Measurements from ENCODE around the gene IFNLR1. TPM values are rescaled to one million over a fixed set of nuclear protein-coding genes. Genes with fewer than 3 reads are reported as not detected.
"Not testable (repeated sequence)": the region's sequence is repeated elsewhere in the genome, so short reads cannot be mapped to it uniquely, and the experiment has no call there.

IFNLR1 gene
- polyA plus RNA-seq, 6 donors from 2014 or later = 7.4 to 17.2 (median 12.7) TPM

- H3K9me3 Mint-ChIP-seq = peaks cover 0 to 11% (median 4%) of the 10 kb centered on the region in 7 donors
- H3K27ac Mint-ChIP-seq = no peak overlapping the region
- no peak for ATAC-seq (ENCODE audit: low read depth in 2 of 2)
- H3K4me1 Mint-ChIP-seq = peaks cover 0 to 6% (median 0%) of the 10 kb centered on the region in 3 donors
- DNase-seq = no peak
- peaks cover 24 to 66% (median 51%) of the 10 kb centered on the region in 3 donors for H3K27me3 Mint-ChIP-seq
- peaks cover 0 to 14% of the 10 kb centered on the region in 2 donors for H3K36me3 Mint-ChIP-seq
- no peak overlapping the region for H3K4me3 Mint-ChIP-seq
Observed at GRCh38 chr1:24216276-24217074, 29.4 kb upstream of the IFNLR1 start.

- ATAC-seq (ENCODE audit: low read depth in 2 of 2) (no peak), DNase-seq (no peak)
- Mint-ChIP-seq H3K9me3 (peaks cover 0 to 11% (median 4%) of the 10 kb centered on the region in 7 donors), H3K4me1 (peaks cover 0 to 7% (median 0%) of the 10 kb centered on the region in 3 donors), H3K4me3 (no peak overlapping the region), H3K27ac (peak overlapping the region in 2 of 6 donors; percentile 24 to 52), H3K36me3 (peaks cover 0 to 11% of the 10 kb centered on the region in 2 donors), H3K27me3 (peaks cover 19 to 63% (median 48%) of the 10 kb centered on the region in 3 donors)
Observed at GRCh38 chr1:24215226-24215814, 28.2 kb upstream of the IFNLR1 start.

GRCh38 chr1:24212376-24212775 lies 25.3 kb upstream of the IFNLR1 start:
- Mint-ChIP-seq H3K9me3 (peaks cover 0 to 11% (median 4%) of the 10 kb centered on the region in 7 donors), H3K4me1 (peaks cover 0 to 7% (median 0%) of the 10 kb centered on the region in 3 donors), H3K4me3 (peak overlapping the region in 1 of 8 donors; percentile 84), H3K36me3 (peaks cover 0 to 5% of the 10 kb centered on the region in 2 donors), H3K27ac (peak overlapping the region in 1 of 6 donors; percentile 29), H3K27me3 (peaks cover 14 to 39% (median 24%) of the 10 kb centered on the region in 3 donors)
- DNase-seq = no peak
- ATAC-seq (ENCODE audit: low read depth in 2 of 2) = no peak

GRCh38 chr1:24210195-24210627 lies 23.1 kb upstream of the IFNLR1 start:
- Mint-ChIP-seq H3K4me3 (no peak overlapping the region), H3K4me1 (peaks cover 0 to 4% (median 0%) of the 10 kb centered on the region in 3 donors), H3K9me3 (peaks cover 0 to 11% (median 4%) of the 10 kb centered on the region in 7 donors), H3K36me3 (peaks cover 0 to 5% of the 10 kb centered on the region in 2 donors), H3K27ac (no peak overlapping the region), H3K27me3 (peaks cover 10 to 21% (median 11%) of the 10 kb centered on the region in 3 donors)
- ATAC-seq (ENCODE audit: low read depth in 2 of 2) (no peak), DNase-seq (no peak)

GRCh38 chr1:24209097-24209496 lies 22.0 kb upstream of the IFNLR1 start:
- no peak for DNase-seq
- H3K4me3 Mint-ChIP-seq = no peak overlapping the region
- H3K27me3 Mint-ChIP-seq = peaks cover 5 to 17% (median 10%) of the 10 kb centered on the region in 3 donors
- peaks cover 0 to 11% (median 4%) of the 10 kb centered on the region in 7 donors for H3K9me3 Mint-ChIP-seq
- peaks cover 0 to 4% (median 0%) of the 10 kb centered on the region in 3 donors for H3K4me1 Mint-ChIP-seq
- H3K36me3 Mint-ChIP-seq = peaks cover 0 to 5% of the 10 kb centered on the region in 2 donors
- ATAC-seq (ENCODE audit: low read depth in 2 of 2) = no peak
- no peak overlapping the region for H3K27ac Mint-ChIP-seq

- H3K27ac Mint-ChIP-seq = peak overlapping the region in 1 of 6 donors; percentile 81
- ATAC-seq (ENCODE audit: low read depth in 2 of 2) (no peak), DNase-seq (no peak)
- H3K36me3 Mint-ChIP-seq = peaks cover 0 to 5% of the 10 kb centered on the region in 2 donors
- H3K27me3 Mint-ChIP-seq = peaks cover 5 to 13% (median 9%) of the 10 kb centered on the region in 3 donors
- H3K4me1 Mint-ChIP-seq = peaks cover 0 to 10% (median 0%) of the 10 kb centered on the region in 3 donors
- peaks cover 0 to 11% (median 2%) of the 10 kb centered on the region in 7 donors for H3K9me3 Mint-ChIP-seq
- H3K4me3 Mint-ChIP-seq = no peak overlapping the region
Observed at GRCh38 chr1:24207709-24208108, 20.6 kb upstream of the IFNLR1 start.

GRCh38 chr1:24207395-24207687 lies 20.3 kb upstream of the IFNLR1 start:
- not testable (repeated sequence) for H3K36me3 Mint-ChIP-seq; DNase-seq; H3K4me3 Mint-ChIP-seq; ATAC-seq (ENCODE audit: low read depth in 2 of 2); H3K9me3 Mint-ChIP-seq; H3K27ac Mint-ChIP-seq
- Mint-ChIP-seq H3K4me1 (peaks cover 0 to 10% (median 0%) of the 10 kb centered on the region in 3 donors), H3K27me3 (peaks cover 5 to 13% (median 9%) of the 10 kb centered on the region in 3 donors)

- ATAC-seq (ENCODE audit: low read depth in 2 of 2) = no peak
- Mint-ChIP-seq H3K4me3 (no peak overlapping the region), H3K27ac (no peak overlapping the region), H3K9me3 (peaks cover 0 to 3% (median 1%) of the 10 kb centered on the region in 7 donors), H3K36me3 (peaks cover 0 to 2% of the 10 kb centered on the region in 2 donors), H3K27me3 (peaks cover 5 to 13% (median 9%) of the 10 kb centered on the region in 3 donors), H3K4me1 (peaks cover 0 to 9% (median 2%) of the 10 kb centered on the region in 3 donors)
- no peak for DNase-seq
Observed at GRCh38 chr1:24206516-24207394, 19.7 kb upstream of the IFNLR1 start.

GRCh38 chr1:24206083-24206464 lies 19.0 kb upstream of the IFNLR1 start:
- H3K9me3 Mint-ChIP-seq = no peaks in the 10 kb centered on the region
- no peak overlapping the region for H3K27ac Mint-ChIP-seq
- no peak overlapping the region for H3K4me3 Mint-ChIP-seq
- no peak for DNase-seq
- ATAC-seq (ENCODE audit: low read depth in 2 of 2) = no peak
- no peaks in the 10 kb centered on the region for H3K36me3 Mint-ChIP-seq
- H3K4me1 Mint-ChIP-seq = peaks cover 0 to 6% (median 2%) of the 10 kb centered on the region in 3 donors
- peaks cover 5 to 13% (median 9%) of the 10 kb centered on the region in 3 donors for H3K27me3 Mint-ChIP-seq

GRCh38 chr1:24205345-24206082 lies 18.4 kb upstream of the IFNLR1 start:
- ATAC-seq (ENCODE audit: low read depth in 2 of 2) = no peak

GRCh38 chr1:24204116-24204515 lies 17.0 kb upstream of the IFNLR1 start:
- no peak for DNase-seq
- peaks cover 5 to 11% (median 8%) of the 10 kb centered on the region in 3 donors for H3K4me1 Mint-ChIP-seq
- H3K27ac Mint-ChIP-seq = peak overlapping the region in 1 of 6 donors; percentile 32
- peaks cover 5 to 13% (median 9%) of the 10 kb centered on the region in 3 donors for H3K27me3 Mint-ChIP-seq
- peak overlapping the region in 1 of 8 donors; percentile 12 for H3K4me3 Mint-ChIP-seq
- no peaks in the 10 kb centered on the region for H3K9me3 Mint-ChIP-seq
- H3K36me3 Mint-ChIP-seq = no peaks in the 10 kb centered on the region
- no peak for ATAC-seq (ENCODE audit: low read depth in 2 of 2)

More at GRCh38 chr1:24205345-24206082, 18.4 kb upstream of the IFNLR1 start:
- Mint-ChIP-seq H3K4me1 (peaks cover 0 to 6% (median 2%) of the 10 kb centered on the region in 3 donors), H3K36me3 (no peaks in the 10 kb centered on the region), H3K27ac (peak overlapping the region in 1 of 6 donors; percentile 69), H3K27me3 (peaks cover 5 to 13% (median 9%) of the 10 kb centered on the region in 3 donors), H3K4me3 (no peak overlapping the region), H3K9me3 (no peaks in the 10 kb centered on the region)
- no peak for DNase-seq

- Mint-ChIP-seq H3K27ac (no peak overlapping the region), H3K4me3 (no peak overlapping the region), H3K4me1 (peaks cover 5 to 11% (median 8%) of the 10 kb centered on the region in 3 donors), H3K36me3 (no peaks in the 10 kb centered on the region), H3K27me3 (peaks cover 5 to 13% (median 9%) of the 10 kb centered on the region in 3 donors), H3K9me3 (no peaks in the 10 kb centered on the region)
- ATAC-seq (ENCODE audit: low read depth in 2 of 2) (peak; percentile 41 to 64), DNase-seq (no peak)
Observed at GRCh38 chr1:24203404-24203803, 16.3 kb upstream of the IFNLR1 start.
